Activated CD4-positive, alpha-beta T cell treated with anti-CD3 and anti-CD28 coated beads, Interleukin-2, amount 50 U/mL, for 24 hours (primary cell): ENCODE data around the gene TBC1D16.

Experiments used
- DNase-seq, 2 donors: peaks; one replicate each; pipeline ENCODE4 v3.0.0-alpha.2; 2020; ENCODE audit warnings: low read depth in 1 of 2, low spot score in 1 of 2

TBC1D16 gene

DNA sequence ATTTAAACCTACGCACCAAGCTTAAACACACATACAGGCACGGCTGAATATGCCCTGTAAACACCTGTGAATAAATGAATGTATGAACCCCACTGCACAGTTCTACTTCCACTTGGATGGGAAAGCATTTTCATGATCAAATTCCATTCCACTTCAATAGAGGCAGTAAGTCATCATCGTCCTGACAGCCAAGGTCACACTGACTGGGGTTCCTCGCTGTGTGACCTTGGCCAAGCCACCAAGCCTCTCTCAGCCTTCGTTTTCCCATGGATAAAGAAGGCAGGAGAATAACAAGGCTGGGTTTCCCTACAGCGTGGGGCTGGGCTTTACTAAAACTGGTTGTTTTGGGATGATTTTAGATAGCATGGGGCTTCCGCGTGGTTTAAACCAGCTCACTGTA, 82.8 kb downstream of the TBC1D16 start:
- DNase-seq, result no peak

GRCh38 chr17:79952265-79952877, 83.3 kb downstream of the TBC1D16 start:
- no peak for DNase-seq

- no peak for DNase-seq
Observed at GRCh38 chr17:79951361-79952264, 84.1 kb downstream of the TBC1D16 start.

DNA sequence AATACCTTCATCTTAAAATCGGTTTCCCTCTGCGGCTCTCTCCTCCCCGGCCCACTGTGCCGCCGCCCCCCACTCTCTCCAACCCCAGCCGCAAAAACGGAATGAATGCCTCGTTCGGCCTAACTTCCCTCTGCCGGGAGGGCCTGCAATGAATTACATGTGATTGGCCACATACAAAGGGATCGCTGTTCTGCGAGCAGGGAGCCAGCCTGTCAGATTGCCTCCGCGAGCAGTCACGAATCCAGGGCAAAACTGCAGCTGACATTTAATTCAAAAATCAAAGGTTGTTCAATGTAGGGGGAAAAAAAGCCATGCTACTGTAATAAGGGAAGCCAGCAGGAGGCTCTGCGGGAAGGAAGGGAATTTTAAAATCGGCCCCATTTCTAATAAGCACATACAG, 84.9 kb downstream of the TBC1D16 start:
- DNase-seq, result no peak

- no peak for DNase-seq
Observed at GRCh38 chr17:79950306-79950705, 85.4 kb downstream of the TBC1D16 start.

- no peak for DNase-seq
Observed at GRCh38 chr17:79949656-79950209, 85.9 kb downstream of the TBC1D16 start.

DNA sequence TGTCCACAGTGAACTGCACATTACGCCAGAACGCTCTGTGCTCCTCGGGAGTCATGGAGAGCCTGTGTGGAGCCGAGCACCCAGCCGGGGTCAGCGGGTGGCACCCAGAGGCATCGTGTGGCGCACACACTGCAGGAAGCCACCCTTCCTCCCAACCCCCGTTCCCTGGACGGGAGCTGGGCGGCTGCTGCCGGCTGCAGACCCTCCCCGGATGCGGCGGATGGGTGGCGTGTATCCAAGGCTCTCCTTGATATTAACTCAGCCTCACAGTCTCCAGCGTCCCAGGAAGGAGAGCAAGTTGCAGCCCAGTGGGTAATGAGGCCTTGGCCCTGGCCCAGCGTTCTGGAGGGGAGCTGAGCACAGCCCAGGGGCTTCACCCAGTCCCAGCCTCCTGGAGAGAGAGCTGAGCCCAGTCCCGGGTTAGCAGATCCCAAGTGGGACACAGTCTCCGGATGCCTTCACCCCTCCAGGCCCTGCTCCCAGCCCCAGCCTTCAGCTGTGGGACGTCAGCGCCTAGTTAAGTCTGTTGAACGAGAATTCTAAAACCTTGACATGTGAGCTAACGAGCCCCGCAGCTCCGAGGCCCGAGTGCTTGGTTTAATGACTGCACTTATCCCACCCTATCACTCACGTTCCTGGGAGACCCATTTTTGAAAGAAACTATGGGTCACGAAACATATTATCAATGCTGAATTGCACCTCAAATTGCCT, 86.6 kb downstream of the TBC1D16 start:
- DNase-seq, result no peak

DNA sequence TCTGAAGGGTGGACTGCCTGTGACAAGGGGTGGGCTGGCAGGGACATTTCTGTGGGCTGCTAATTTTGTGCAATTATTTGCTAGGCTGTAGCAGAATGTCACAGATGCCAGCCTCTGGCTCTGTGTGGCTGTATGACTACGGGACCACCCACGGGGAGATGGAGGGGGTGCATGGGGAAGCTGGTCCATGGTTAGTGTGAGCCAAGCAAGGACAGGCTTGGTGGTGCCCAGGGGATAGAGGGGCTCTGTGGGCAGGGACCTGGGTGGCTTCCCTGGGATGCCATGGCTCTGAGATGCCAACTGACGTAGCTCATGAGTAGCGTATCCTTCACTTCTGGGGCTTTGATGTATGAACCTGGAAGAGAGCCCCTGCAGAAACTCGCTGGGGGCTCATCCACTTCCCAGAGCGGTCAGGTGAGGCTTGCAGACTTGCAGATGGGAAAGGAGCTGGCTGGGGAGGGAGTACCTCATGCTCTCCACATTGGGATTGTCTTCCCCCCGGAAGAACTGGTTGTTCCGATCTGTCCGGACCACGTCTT, 87.2 kb downstream of the TBC1D16 start:
- DNase-seq, result no peak

DNA sequence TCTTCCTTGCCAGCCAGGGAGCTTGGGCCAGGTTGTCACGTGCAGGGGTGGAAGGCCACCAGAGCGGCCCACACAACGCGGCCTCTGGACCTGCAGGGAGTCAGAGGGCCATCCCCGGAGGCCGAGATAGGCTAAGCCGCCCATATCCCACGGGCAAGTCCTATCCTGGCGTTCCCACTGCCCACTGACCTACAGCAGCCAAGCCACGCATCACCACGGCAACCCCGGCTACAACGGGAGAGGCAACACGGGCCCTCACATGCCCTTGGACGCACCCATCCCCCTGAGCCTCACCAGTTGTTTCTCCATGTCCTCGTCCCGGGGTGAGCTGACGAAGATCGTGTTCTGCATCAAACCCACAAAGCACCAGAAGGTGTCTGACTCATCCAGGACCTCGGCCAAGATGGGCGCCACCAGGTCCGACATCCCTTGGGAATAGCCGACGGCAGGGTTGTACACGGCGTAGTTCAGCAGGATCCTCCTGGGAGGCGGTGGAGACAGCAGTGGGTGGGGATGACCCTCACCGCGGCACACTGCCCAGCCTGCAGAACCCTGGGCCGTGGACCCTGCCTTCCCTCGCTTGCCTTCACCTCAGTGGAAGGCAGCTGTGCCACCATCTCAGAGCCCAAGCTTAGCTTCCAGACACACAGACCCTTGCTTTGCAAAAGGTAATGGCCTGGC, 88.2 kb downstream of the TBC1D16 start:
- no peak for DNase-seq

GRCh38 chr17:79946352-79947231, 89.1 kb downstream of the TBC1D16 start:
- no peak for DNase-seq

DNA sequence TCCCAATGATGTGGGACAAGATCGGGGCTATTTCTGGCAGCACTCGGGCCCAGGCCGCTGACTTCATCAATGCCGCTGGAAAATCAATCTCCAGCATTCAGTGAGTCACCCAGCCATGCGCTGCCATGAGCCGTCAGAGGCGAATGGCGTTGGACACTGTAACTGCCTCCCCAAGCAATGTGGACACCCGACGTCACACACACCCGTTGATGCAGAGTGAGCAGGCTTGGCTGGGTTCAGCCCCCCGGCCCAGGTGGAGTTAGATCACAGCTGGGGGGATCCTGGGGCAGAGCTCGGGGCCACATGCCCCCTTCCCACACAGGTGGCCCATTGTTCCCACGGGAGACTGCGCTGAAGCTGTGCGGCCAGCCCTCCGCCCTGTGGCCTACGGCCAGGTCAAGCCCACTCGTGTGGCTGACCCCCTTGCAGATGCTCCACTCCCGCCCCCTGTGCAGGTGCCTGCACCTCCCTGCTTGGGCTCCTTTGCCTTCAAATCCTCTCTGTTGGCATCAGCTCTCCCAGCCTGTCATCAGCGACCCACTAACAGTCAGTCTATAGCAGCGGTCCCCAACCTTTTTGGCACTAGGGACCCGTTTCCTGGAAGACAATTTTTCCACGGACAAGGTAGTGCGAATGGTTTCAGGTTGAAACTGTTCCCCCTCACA, 89.9 kb downstream of the TBC1D16 start:
- no peak for DNase-seq

DNA sequence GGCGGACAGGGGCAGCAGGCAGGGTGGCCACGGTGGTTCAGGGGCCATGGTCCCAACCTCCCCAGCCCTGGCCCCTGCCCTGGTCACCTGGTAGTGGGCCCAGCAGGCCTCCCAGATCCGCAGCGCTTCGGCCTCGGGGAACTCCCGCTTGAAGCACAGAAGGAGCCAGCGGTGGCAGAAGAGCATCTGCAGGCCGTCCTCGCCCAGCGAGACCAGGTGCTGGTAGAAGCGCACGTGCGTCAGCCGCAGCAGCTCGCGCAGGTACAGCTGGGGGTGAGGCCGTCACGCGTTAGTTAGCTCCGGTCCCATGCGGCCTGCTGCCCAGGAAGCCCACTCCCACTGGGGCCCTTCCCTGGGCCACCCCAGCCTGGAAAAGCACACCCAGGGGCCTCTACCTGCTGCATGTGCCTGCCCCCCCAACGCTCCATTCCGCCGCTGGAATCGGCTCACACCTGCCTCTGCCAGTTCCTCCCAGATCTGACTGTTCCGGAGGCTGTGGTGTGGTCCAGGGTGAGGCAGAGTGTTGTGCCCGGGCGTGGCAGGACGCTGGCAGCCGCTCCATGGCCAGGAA, 90.8 kb downstream of the TBC1D16 start:
- DNase-seq, result no peak

DNA sequence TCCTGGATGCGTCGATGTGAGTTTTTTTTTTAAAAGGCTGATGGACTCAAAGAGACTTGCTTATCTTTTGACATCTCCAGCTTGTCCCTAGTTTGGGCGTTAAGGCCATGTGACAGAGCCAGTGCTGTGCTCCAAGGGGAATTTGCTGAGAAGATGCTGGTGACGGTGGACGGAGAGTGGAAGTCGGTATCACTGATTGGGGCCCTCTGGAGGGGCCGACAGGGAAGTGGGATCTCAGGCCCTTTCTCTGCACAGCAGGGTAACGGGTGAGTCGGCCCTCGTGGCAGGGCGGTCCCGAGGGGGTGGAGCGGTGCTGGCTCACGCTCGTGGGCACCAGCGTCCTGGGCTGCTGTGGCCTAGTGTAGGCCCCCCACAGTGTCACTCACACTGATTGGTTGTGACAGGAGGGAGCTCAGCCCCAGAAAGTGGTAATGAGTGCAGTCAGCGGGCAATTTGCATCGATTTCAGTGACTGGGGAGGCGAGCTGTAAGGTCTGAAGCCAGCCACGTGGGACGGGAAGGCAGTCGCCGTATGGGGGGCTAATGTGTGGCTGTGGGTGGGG, 91.3 kb downstream of the TBC1D16 start:
- DNase-seq, result no peak

GRCh38 chr17:79943347-79944241, 92.1 kb downstream of the TBC1D16 start:
- DNase-seq, result no peak

DNA sequence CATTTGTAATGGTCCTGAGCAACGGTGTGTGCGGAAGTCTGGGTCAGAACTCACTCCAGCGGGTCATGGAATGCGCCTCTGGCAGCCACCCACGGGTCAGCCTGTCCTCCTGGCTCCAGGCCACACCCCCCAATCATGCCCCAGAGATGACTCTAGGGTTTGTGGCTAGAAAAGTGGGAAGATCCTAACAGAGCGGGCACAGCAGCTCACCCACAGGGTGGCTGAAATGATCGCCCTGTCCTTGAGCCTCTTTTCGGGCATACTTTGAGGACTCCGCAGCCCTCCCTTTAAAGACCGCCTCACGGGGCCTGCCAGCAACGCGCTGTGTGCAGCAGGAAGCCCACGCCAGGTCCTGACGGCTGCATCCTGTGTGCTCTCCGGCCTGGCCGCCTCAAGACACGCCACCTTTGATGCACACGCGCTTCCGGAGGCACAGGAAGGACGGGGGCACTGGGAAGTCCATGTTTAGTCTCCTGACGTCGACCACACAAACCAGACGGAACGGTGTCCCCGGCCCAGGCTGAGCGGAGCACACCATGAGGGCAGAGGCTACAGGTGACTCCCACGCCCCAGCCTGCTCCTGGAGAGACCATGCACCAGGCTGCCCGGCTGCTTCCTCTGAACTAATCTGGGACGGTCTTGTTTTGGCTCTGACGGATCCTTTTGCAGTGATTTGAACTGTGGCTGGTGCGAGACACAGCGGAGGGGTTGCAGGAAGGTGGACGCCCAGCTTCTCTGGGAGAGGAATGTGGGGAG, 92.9 kb downstream of the TBC1D16 start:
- no peak for DNase-seq

DNA sequence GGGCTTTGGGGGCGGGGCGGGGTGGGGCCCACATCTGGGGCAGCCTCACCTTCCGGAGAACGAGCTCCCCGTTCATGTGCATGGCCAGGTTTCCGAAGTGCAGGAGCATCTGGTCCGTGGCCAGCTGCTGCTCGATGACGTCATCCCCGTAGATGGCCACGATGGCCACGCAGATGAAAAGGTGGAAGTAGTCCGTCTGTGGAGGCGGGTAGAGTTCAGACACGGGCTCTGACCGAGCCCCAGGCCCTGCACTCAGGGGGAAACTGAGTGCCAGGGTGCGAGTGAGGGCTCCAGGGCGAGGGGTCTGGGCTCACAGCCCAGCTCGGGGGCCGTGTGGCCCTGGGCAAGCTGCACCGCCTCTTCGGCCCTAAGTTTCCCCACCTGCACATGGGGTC, 93.7 kb downstream of the TBC1D16 start:
- no peak for DNase-seq
